OCI-LY1 (cell line): ENCODE measurements around the gene EIF5A.

Source experiments
- H2AFZ ChIP-seq: fragments of 200-600 bp; sonication (generic), shearing (Covaris generic); 2 replicates; pipeline ENCODE4 v1.6.0; 2014; ENCODE audit warnings: antibody characterized with exemption, mild to moderate bottlenecking, low read length
- H3F3A ChIP-seq: fragments of 200-600 bp; sonication (generic), shearing (Covaris generic); 2 replicates; pipeline ENCODE4 v1.6.0; 2014; ENCODE audit warnings: mild to moderate bottlenecking, antibody characterized with exemption, low read length, moderate library complexity; ENCODE audit not compliant: insufficient read depth
- H3K27ac ChIP-seq: fragments of 200-600 bp; sonication (generic); 2 replicates; pipeline ENCODE4 v1.5.1; 2014; ENCODE audit warnings: low read length, mixed run types, mild to moderate bottlenecking, low read depth; ENCODE audit not compliant: poor library complexity, severe bottlenecking
- H3K27me3 ChIP-seq: fragments of 200-600 bp; sonication (generic); 2 replicates; pipeline ENCODE4 v1.6.0; 2014; ENCODE audit warnings: antibody characterized with exemption, mild to moderate bottlenecking, low read length, moderate library complexity; ENCODE audit not compliant: insufficient read depth
- H3K36me3 ChIP-seq: fragments of 200-600 bp; sonication (generic); 2 replicates; pipeline ENCODE4 v1.6.1; 2014; ENCODE audit warnings: mild to moderate bottlenecking, antibody characterized with exemption, low read length, moderate library complexity, mixed read lengths; ENCODE audit not compliant: insufficient read depth
- H3K4me1 ChIP-seq: fragments of 200-600 bp; sonication (generic); 2 replicates; pipeline ENCODE4 v1.5.1; 2014; ENCODE audit warnings: mild to moderate bottlenecking, low read length, moderate library complexity; ENCODE audit not compliant: insufficient read depth, severe bottlenecking
- H3K4me2 ChIP-seq: fragments of 200-600 bp; sonication (generic), shearing (Covaris generic); 2 replicates; pipeline ENCODE4 v1.6.1; 2014; ENCODE audit warnings: low read length
- H3K4me3 ChIP-seq: fragments of 200-600 bp; sonication (generic); 2 replicates; pipeline ENCODE4 v1.5.1; 2014; ENCODE audit warnings: low read length, low read depth, mild to moderate bottlenecking, mixed read lengths; ENCODE audit not compliant: poor library complexity, severe bottlenecking
- H3K79me2 ChIP-seq: fragments of 200-600 bp; shearing (Covaris generic); 2 replicates; pipeline ENCODE4 v1.6.1; 2016; ENCODE audit warnings: mixed run types, low read length, mixed read lengths; ENCODE audit not compliant: insufficient read depth
- H3K9ac ChIP-seq: fragments of 200-600 bp; sonication (generic), shearing (Covaris generic); 2 replicates; pipeline ENCODE4 v1.6.1; 2014; ENCODE audit warnings: mild to moderate bottlenecking, low read length, mixed read lengths
- H3K9me2 ChIP-seq: fragments of 200-600 bp; sonication (generic), shearing (Covaris generic); 2 replicates; pipeline ENCODE4 v1.6.1; 2014; ENCODE audit warnings: low read depth, mild to moderate bottlenecking, low read length, mixed read lengths
- H3K9me3 ChIP-seq: fragments of 200-600 bp; shearing (Covaris generic); 2 replicates; pipeline ENCODE4 v1.6.1; 2014; ENCODE audit warnings: low read length, mixed read lengths
- H4K20me1 ChIP-seq: fragments of 200-600 bp; sonication (generic), shearing (Covaris generic); 2 replicates; pipeline ENCODE4 v1.6.0; 2016; ENCODE audit warnings: mild to moderate bottlenecking, low read length; ENCODE audit not compliant: insufficient read depth
- CTCF ChIP-seq: fragments of 200-600 bp; sonication (generic), shearing (Covaris generic); IDR thresholded peaks from 2 replicates; pipeline ENCODE4 v1.5.1; 2017; ENCODE audit warnings: mild to moderate bottlenecking, antibody characterized with exemption, low read length, moderate library complexity, mixed read lengths
- EZH2 ChIP-seq: fragments of 200-600 bp; sonication (generic), shearing (Covaris generic); IDR thresholded peaks from 2 replicates; pipeline ENCODE4 v1.8.0; 2017; ENCODE audit warnings: borderline replicate concordance, mixed run types, mild to moderate bottlenecking, antibody characterized with exemption, low read length, moderate library complexity, mixed read lengths

The EIF5A gene

GRCh38 chr17:7260151-7260550, 47.3 kb upstream of the EIF5A start:
- Histone ChIP-seq H3K36me3 (peaks cover 30% of the 10 kb centered on the region), H4K20me1 (no peaks in the 10 kb centered on the region), H3K4me2 (no peak overlapping the region), H3K79me2 (no peaks in the 10 kb centered on the region), H3K27me3 (peaks cover 7% of the 10 kb centered on the region; the same call in 1 of the 2 replicates), H3K4me1 (peaks cover 17% of the 10 kb centered on the region), H3K9me2 (no peaks in the 10 kb centered on the region), H3K9ac (no peak overlapping the region), H2AFZ (no peak overlapping the region), H3K4me3 (no peak overlapping the region), H3F3A (no peaks in the 10 kb centered on the region), H3K27ac (no peak overlapping the region), H3K9me3 (no peaks in the 10 kb centered on the region)
- no peak for TF ChIP-seq CTCF
- no peak for TF ChIP-seq EZH2

- no peaks in the 10 kb centered on the region for H4K20me1 ChIP-seq
- no peaks in the 10 kb centered on the region for H3K9me2 ChIP-seq
- peak overlapping the region; percentile 48 for H3K4me2 ChIP-seq
- TF ChIP-seq EZH2 = no peak
- TF ChIP-seq CTCF = no peak
- H3K27me3 ChIP-seq = peaks cover 7% of the 10 kb centered on the region; the same call in 1 of the 2 replicates
- no peaks in the 10 kb centered on the region for H3F3A ChIP-seq
- no peaks in the 10 kb centered on the region for H3K79me2 ChIP-seq
- no peak overlapping the region for H2AFZ ChIP-seq
- H3K9me3 ChIP-seq = no peaks in the 10 kb centered on the region
- no peak overlapping the region for H3K27ac ChIP-seq
- peaks cover 17% of the 10 kb centered on the region for H3K4me1 ChIP-seq
- H3K9ac ChIP-seq = peak overlapping the region; percentile 2; the same call in 1 of the 2 replicates
- H3K36me3 ChIP-seq = peaks cover 26% of the 10 kb centered on the region
- peak overlapping the region; percentile 38 for H3K4me3 ChIP-seq
Measured at GRCh38 chr17:7260651-7261378, 46.6 kb upstream of the EIF5A start.

GRCh38 chr17:7261379-7262191, 45.8 kb upstream of the EIF5A start:
- peak overlapping the region; percentile 2; the same call in 1 of the 2 replicates for H3K9ac ChIP-seq
- no peaks in the 10 kb centered on the region for H3K79me2 ChIP-seq
- no peak overlapping the region for H2AFZ ChIP-seq
- H3F3A ChIP-seq = no peaks in the 10 kb centered on the region
- H3K27ac ChIP-seq = no peak overlapping the region
- H3K36me3 ChIP-seq = peaks cover 19% of the 10 kb centered on the region
- no peaks in the 10 kb centered on the region for H4K20me1 ChIP-seq
- peaks cover 7% of the 10 kb centered on the region; the same call in 1 of the 2 replicates for H3K27me3 ChIP-seq
- H3K4me3 ChIP-seq = peak overlapping the region; percentile 38
- peaks cover 17% of the 10 kb centered on the region for H3K4me1 ChIP-seq
- no peaks in the 10 kb centered on the region for H3K9me3 ChIP-seq
- TF ChIP-seq EZH2 (peak; percentile 23; the same call in 1 of the 2 replicates), CTCF (no peak)
- peak overlapping the region; percentile 48 for H3K4me2 ChIP-seq
- H3K9me2 ChIP-seq = no peaks in the 10 kb centered on the region
